ENCODE results near the gene VAPB. TPM values are rescaled to one million over a fixed set of nuclear protein-coding genes. Genes with fewer than 3 reads are reported as not detected.

The VAPB gene
- total RNA-seq, 1 donor from 2014 or later = 61.5 TPM

- H3K27me3 Mint-ChIP-seq (ENCODE audit: low read depth, unreplicated experiment) = peaks cover 9% of the 10 kb centered on the region
- Histone ChIP-seq H3K27ac (ENCODE audit: low read depth, low read length) (no peak overlapping the region), H3K9me3 (ENCODE audit: insufficient read depth, low read depth, low read length) (no peaks in the 10 kb centered on the region), H4K20me1 (ENCODE audit: insufficient read depth, low read length) (peaks cover 3% of the 10 kb centered on the region), H2AFZ (ENCODE audit: low read depth, low read length) (no peak overlapping the region), H3K4me3 (ENCODE audit: insufficient read depth, low read depth, low read length) (no peak overlapping the region), H3K36me3 (ENCODE audit: insufficient read depth, low read length) (no peaks in the 10 kb centered on the region), H3K4me2 (ENCODE audit: low read length) (no peak overlapping the region), H3K79me2 (ENCODE audit: insufficient read depth, low read length) (no peaks in the 10 kb centered on the region), H3K4me1 (ENCODE audit: insufficient read depth, low read length) (no peaks in the 10 kb centered on the region), H3K9ac (ENCODE audit: low read length) (no peak overlapping the region), H3K27me3 (ENCODE audit: insufficient read depth, low read length) (no peaks in the 10 kb centered on the region)
- no peak for DNase-seq (ENCODE audit: low read depth)
- H3K9me3 Mint-ChIP-seq (ENCODE audit: unreplicated experiment) = peaks cover 4% of the 10 kb centered on the region
- TF ChIP-seq CTCF (IDR thresholded peaks at IDR 0.05; ENCODE audit: insufficient read depth, low read depth, low read length) (no peak), EZH2 (IDR thresholded peaks at IDR 0.05; ENCODE audit: insufficient read depth, low read length) (no peak)
- H3K27ac Mint-ChIP-seq (ENCODE audit: unreplicated experiment) = no peak overlapping the region
- peaks cover 12% of the 10 kb centered on the region for H3K36me3 Mint-ChIP-seq (ENCODE audit: low read depth, unreplicated experiment)
- H3K4me1 Mint-ChIP-seq (ENCODE audit: low read depth, unreplicated experiment) = no peaks in the 10 kb centered on the region
- H3K4me3 Mint-ChIP-seq (ENCODE audit: unreplicated experiment) = no peak overlapping the region
- FAIRE-seq = no peak
Measured at GRCh38 chr20:58471193-58472164, 82.5 kb downstream of the VAPB start.

- H3K27me3 ChIP-seq (ENCODE audit: insufficient read depth, low read length) = no peaks in the 10 kb centered on the region
- H3K27ac Mint-ChIP-seq (ENCODE audit: unreplicated experiment) = no peak overlapping the region
- H4K20me1 ChIP-seq (ENCODE audit: insufficient read depth, low read length) = peaks cover 3% of the 10 kb centered on the region
- H3K9me3 Mint-ChIP-seq (ENCODE audit: unreplicated experiment) = peaks cover 12% of the 10 kb centered on the region
- FAIRE-seq (no peak), DNase-seq (ENCODE audit: low read depth) (no peak)
- H3K9me3 ChIP-seq (ENCODE audit: insufficient read depth, low read depth, low read length) = no peaks in the 10 kb centered on the region
- H3K27ac ChIP-seq (ENCODE audit: low read depth, low read length) = no peak overlapping the region
- H3K36me3 Mint-ChIP-seq (ENCODE audit: low read depth, unreplicated experiment) = peaks cover 16% of the 10 kb centered on the region
- TF ChIP-seq EZH2 (IDR thresholded peaks at IDR 0.05; ENCODE audit: insufficient read depth, low read length) (no peak), CTCF (IDR thresholded peaks at IDR 0.05; ENCODE audit: insufficient read depth, low read depth, low read length) (no peak)
- H3K36me3 ChIP-seq (ENCODE audit: insufficient read depth, low read length) = no peaks in the 10 kb centered on the region
- H3K4me2 ChIP-seq (ENCODE audit: low read length) = no peak overlapping the region
- H3K79me2 ChIP-seq (ENCODE audit: insufficient read depth, low read length) = no peaks in the 10 kb centered on the region
- H3K4me3 ChIP-seq (ENCODE audit: insufficient read depth, low read depth, low read length) = no peak overlapping the region
- H3K4me1 Mint-ChIP-seq (ENCODE audit: low read depth, unreplicated experiment) = no peaks in the 10 kb centered on the region
- no peak overlapping the region for H2AFZ ChIP-seq (ENCODE audit: low read depth, low read length)
- no peaks in the 10 kb centered on the region for H3K4me1 ChIP-seq (ENCODE audit: insufficient read depth, low read length)
- no peak overlapping the region for H3K9ac ChIP-seq (ENCODE audit: low read length)
- H3K4me3 Mint-ChIP-seq (ENCODE audit: unreplicated experiment) = no peak overlapping the region
- H3K27me3 Mint-ChIP-seq (ENCODE audit: low read depth, unreplicated experiment) = peaks cover 9% of the 10 kb centered on the region
Measured at GRCh38 chr20:58472273-58473018, 83.4 kb downstream of the VAPB start.
